Measurements from ENCODE around the gene DNAH7. TPM values are rescaled to one million over a fixed set of nuclear protein-coding genes. Genes with fewer than 3 reads are reported as not detected.

DNAH7 gene
- total RNA-seq, 1 donor from 2014 or later: 1.2 TPM

- no peak overlapping the region for H3K4me3 Mint-ChIP-seq (ENCODE audit: unreplicated experiment)
- Histone ChIP-seq H3K27ac (ENCODE audit: low read depth, low read length) (no peak overlapping the region), H3K4me2 (ENCODE audit: low read length) (no peak overlapping the region), H3K79me2 (ENCODE audit: insufficient read depth, low read length) (no peaks in the 10 kb centered on the region), H3K36me3 (ENCODE audit: insufficient read depth, low read length) (no peaks in the 10 kb centered on the region), H2AFZ (ENCODE audit: low read depth, low read length) (no peak overlapping the region), H4K20me1 (ENCODE audit: insufficient read depth, low read length) (no peaks in the 10 kb centered on the region), H3K27me3 (ENCODE audit: insufficient read depth, low read length) (no peaks in the 10 kb centered on the region), H3K4me3 (ENCODE audit: insufficient read depth, low read depth, low read length) (no peak overlapping the region), H3K9me3 (ENCODE audit: insufficient read depth, low read depth, low read length) (no peaks in the 10 kb centered on the region), H3K4me1 (ENCODE audit: insufficient read depth, low read length) (peaks cover 16% of the 10 kb centered on the region), H3K9ac (ENCODE audit: low read length) (no peak overlapping the region)
- no peaks in the 10 kb centered on the region for H3K27me3 Mint-ChIP-seq (ENCODE audit: low read depth, unreplicated experiment)
- TF ChIP-seq EZH2 (IDR thresholded peaks at IDR 0.05; ENCODE audit: insufficient read depth, low read length): no peak
- no peak for TF ChIP-seq CTCF (IDR thresholded peaks at IDR 0.05; ENCODE audit: insufficient read depth, low read depth, low read length)
- H3K36me3 Mint-ChIP-seq (ENCODE audit: low read depth, unreplicated experiment): no peaks in the 10 kb centered on the region
- peaks cover 3% of the 10 kb centered on the region for H3K9me3 Mint-ChIP-seq (ENCODE audit: unreplicated experiment)
- H3K27ac Mint-ChIP-seq (ENCODE audit: unreplicated experiment): no peak overlapping the region
- FAIRE-seq (no peak), DNase-seq (ENCODE audit: low read depth) (no peak)
- H3K4me1 Mint-ChIP-seq (ENCODE audit: low read depth, unreplicated experiment): peaks cover 16% of the 10 kb centered on the region
These were observed 40.0 kb upstream of the DNAH7 start for GRCh38 chr2:196108604-196109003.

GRCh38 chr2:196105951-196106350 lies 37.3 kb upstream of the DNAH7 start:
- Histone ChIP-seq H3K4me1 (ENCODE audit: insufficient read depth, low read length) (no peaks in the 10 kb centered on the region), H3K79me2 (ENCODE audit: insufficient read depth, low read length) (no peaks in the 10 kb centered on the region), H4K20me1 (ENCODE audit: insufficient read depth, low read length) (no peaks in the 10 kb centered on the region), H3K9me3 (ENCODE audit: insufficient read depth, low read depth, low read length) (no peaks in the 10 kb centered on the region), H3K9ac (ENCODE audit: low read length) (no peak overlapping the region), H3K27me3 (ENCODE audit: insufficient read depth, low read length) (no peaks in the 10 kb centered on the region), H3K4me2 (ENCODE audit: low read length) (no peak overlapping the region), H3K27ac (ENCODE audit: low read depth, low read length) (no peak overlapping the region), H3K4me3 (ENCODE audit: insufficient read depth, low read depth, low read length) (no peak overlapping the region), H3K36me3 (ENCODE audit: insufficient read depth, low read length) (no peaks in the 10 kb centered on the region), H2AFZ (ENCODE audit: low read depth, low read length) (no peak overlapping the region)
- no peaks in the 10 kb centered on the region for H3K27me3 Mint-ChIP-seq (ENCODE audit: low read depth, unreplicated experiment)
- no peaks in the 10 kb centered on the region for H3K36me3 Mint-ChIP-seq (ENCODE audit: low read depth, unreplicated experiment)
- no peak for TF ChIP-seq EZH2 (IDR thresholded peaks at IDR 0.05; ENCODE audit: insufficient read depth, low read length)
- TF ChIP-seq CTCF (IDR thresholded peaks at IDR 0.05; ENCODE audit: insufficient read depth, low read depth, low read length): no peak
- no peak overlapping the region for H3K27ac Mint-ChIP-seq (ENCODE audit: unreplicated experiment)
- peaks cover 7% of the 10 kb centered on the region for H3K4me1 Mint-ChIP-seq (ENCODE audit: low read depth, unreplicated experiment)
- FAIRE-seq (peak; percentile 59), DNase-seq (ENCODE audit: low read depth) (no peak)
- no peaks in the 10 kb centered on the region for H3K9me3 Mint-ChIP-seq (ENCODE audit: unreplicated experiment)
- H3K4me3 Mint-ChIP-seq (ENCODE audit: unreplicated experiment): no peak overlapping the region

GRCh38 chr2:196104066-196104465 lies 35.4 kb upstream of the DNAH7 start:
- no peak for TF ChIP-seq CTCF (IDR thresholded peaks at IDR 0.05; ENCODE audit: insufficient read depth, low read depth, low read length)
- no peak for TF ChIP-seq EZH2 (IDR thresholded peaks at IDR 0.05; ENCODE audit: insufficient read depth, low read length)
- no peak for DNase-seq (ENCODE audit: low read depth)
- no peaks in the 10 kb centered on the region for H3K27me3 ChIP-seq (ENCODE audit: insufficient read depth, low read length)
- no peak overlapping the region for H3K9ac ChIP-seq (ENCODE audit: low read length)
- no peaks in the 10 kb centered on the region for H3K9me3 Mint-ChIP-seq (ENCODE audit: unreplicated experiment)
- H3K36me3 ChIP-seq (ENCODE audit: insufficient read depth, low read length): no peaks in the 10 kb centered on the region
- no peaks in the 10 kb centered on the region for H3K79me2 ChIP-seq (ENCODE audit: insufficient read depth, low read length)
- H3K4me1 ChIP-seq (ENCODE audit: insufficient read depth, low read length): no peaks in the 10 kb centered on the region
- H2AFZ ChIP-seq (ENCODE audit: low read depth, low read length): no peak overlapping the region
- H3K36me3 Mint-ChIP-seq (ENCODE audit: low read depth, unreplicated experiment): no peaks in the 10 kb centered on the region
- H3K4me3 Mint-ChIP-seq (ENCODE audit: unreplicated experiment): no peak overlapping the region
- no peak overlapping the region for H3K27ac ChIP-seq (ENCODE audit: low read depth, low read length)
- no peak overlapping the region for H3K4me2 ChIP-seq (ENCODE audit: low read length)
- H3K9me3 ChIP-seq (ENCODE audit: insufficient read depth, low read depth, low read length): no peaks in the 10 kb centered on the region
- H4K20me1 ChIP-seq (ENCODE audit: insufficient read depth, low read length): no peaks in the 10 kb centered on the region
- H3K4me3 ChIP-seq (ENCODE audit: insufficient read depth, low read depth, low read length): no peak overlapping the region
- FAIRE-seq: no peak
- H3K27me3 Mint-ChIP-seq (ENCODE audit: low read depth, unreplicated experiment): no peaks in the 10 kb centered on the region
- no peak overlapping the region for H3K27ac Mint-ChIP-seq (ENCODE audit: unreplicated experiment)
- peaks cover 9% of the 10 kb centered on the region for H3K4me1 Mint-ChIP-seq (ENCODE audit: low read depth, unreplicated experiment)
